Thyroid gland (tissue), 4 donors: ENCODE data around the gene LDLRAD4.

Experiments used
- POLR2A ChIP-seq, 2 donors: fragments of 450-650 bp; IDR thresholded peaks; one replicate each; pipeline ENCODE4 v1.6.1; 2017; ENCODE audit warnings: antibody characterized with exemption in 2 of 2, mild to moderate bottlenecking in 2 of 2, moderate library complexity in 1 of 2
- TF ChIP-seq, protein P1 (sequence below), 6 experiments: fragments of 200-600 bp in 3 of 6; fragments of 450-650 bp in 3 of 6; sonication (generic) in 3 of 6; IDR thresholded peaks; one replicate each; pipeline ENCODE4 v1.5.1; 2016 to 2019; ENCODE audit warnings: antibody characterized with exemption in 6 of 6, mild to moderate bottlenecking in 2 of 6, inconsistent platforms in 1 of 6, moderate library complexity in 1 of 6

DNA sequence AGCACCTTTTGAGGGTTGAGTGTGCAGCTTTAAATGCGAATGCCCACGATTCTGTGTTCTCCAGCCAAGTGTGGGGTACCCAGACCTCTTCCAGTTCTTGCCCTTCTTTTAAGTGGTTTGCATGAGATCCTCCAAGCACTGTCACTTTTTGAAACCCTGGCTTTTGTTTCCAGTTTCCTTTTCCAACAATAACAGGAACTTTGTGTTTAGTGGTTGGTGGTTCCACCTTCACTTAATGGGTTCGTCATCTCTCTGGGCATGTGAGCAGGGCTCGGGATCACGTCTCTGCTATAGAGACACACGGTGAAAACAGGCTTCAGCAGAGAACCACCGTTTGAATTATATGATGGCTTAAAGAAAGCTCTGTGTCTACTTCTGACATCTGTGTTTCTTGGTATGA lies 197.6 kb downstream of the LDLRAD4 start:
- no peak for TF ChIP-seq POLR2A (IDR thresholded peaks at IDR 0.05)
- TF ChIP-seq, protein P1, sequence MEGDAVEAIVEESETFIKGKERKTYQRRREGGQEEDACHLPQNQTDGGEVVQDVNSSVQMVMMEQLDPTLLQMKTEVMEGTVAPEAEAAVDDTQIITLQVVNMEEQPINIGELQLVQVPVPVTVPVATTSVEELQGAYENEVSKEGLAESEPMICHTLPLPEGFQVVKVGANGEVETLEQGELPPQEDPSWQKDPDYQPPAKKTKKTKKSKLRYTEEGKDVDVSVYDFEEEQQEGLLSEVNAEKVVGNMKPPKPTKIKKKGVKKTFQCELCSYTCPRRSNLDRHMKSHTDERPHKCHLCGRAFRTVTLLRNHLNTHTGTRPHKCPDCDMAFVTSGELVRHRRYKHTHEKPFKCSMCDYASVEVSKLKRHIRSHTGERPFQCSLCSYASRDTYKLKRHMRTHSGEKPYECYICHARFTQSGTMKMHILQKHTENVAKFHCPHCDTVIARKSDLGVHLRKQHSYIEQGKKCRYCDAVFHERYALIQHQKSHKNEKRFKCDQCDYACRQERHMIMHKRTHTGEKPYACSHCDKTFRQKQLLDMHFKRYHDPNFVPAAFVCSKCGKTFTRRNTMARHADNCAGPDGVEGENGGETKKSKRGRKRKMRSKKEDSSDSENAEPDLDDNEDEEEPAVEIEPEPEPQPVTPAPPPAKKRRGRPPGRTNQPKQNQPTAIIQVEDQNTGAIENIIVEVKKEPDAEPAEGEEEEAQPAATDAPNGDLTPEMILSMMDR (IDR thresholded peaks at IDR 0.05): no peak
